Uterus (tissue), 4 donors: ENCODE results near the gene CRISPLD2. TPM values are rescaled to one million over a fixed set of nuclear protein-coding genes. Genes with fewer than 3 reads are reported as not detected.
A peak's percentile ranks its signal among the peaks of the same experiment; 100 is the strongest.

ENCODE experiments used
- DNase-seq, 2 donors: peaks; one replicate each; pipeline ENCODE4 v3.0.0-alpha.2; 2019 to 2020
- H3K27ac ChIP-seq, 2 donors: fragments of 200-600 bp; sonication (generic); 1 replicate in 1 of 2; 2 replicates in 1 of 2; pipeline ENCODE4 v1.5.1; 2016 to 2018
- H3K27me3 ChIP-seq, 2 donors: fragments of 200-600 bp; sonication (generic); one replicate each; pipeline ENCODE4 v1.5.1; 2018 to 2019; ENCODE audit warnings: control low read depth in 1 of 2
- H3K36me3 ChIP-seq, 2 donors: fragments of 200-600 bp; sonication (generic); one replicate each; pipeline ENCODE4 v1.5.1; 2019; ENCODE audit warnings: control low read depth in 1 of 2
- H3K4me1 ChIP-seq, 2 donors: fragments of 200-600 bp; sonication (generic); one replicate each; pipeline ENCODE4 v1.5.1; 2018 to 2019; ENCODE audit warnings: control low read depth in 1 of 2
- H3K4me3 ChIP-seq, 2 donors: fragments of 200-600 bp; sonication (generic); 1 replicate in 1 of 2; 2 replicates in 1 of 2; pipeline ENCODE4 v1.5.1; 2018 to 2019; ENCODE audit warnings: mild to moderate bottlenecking in 1 of 2
- H3K9me3 ChIP-seq, 2 donors: fragments of 200-600 bp; sonication (generic); one replicate each; pipeline ENCODE4 v1.5.1; 2019; ENCODE audit warnings: control low read depth in 1 of 2
- POLR2A ChIP-seq, 2 donors: fragments of 450-650 bp; IDR thresholded peaks; one replicate each; pipeline ENCODE4 v1.6.1; 2016; ENCODE audit warnings: antibody characterized with exemption in 2 of 2, mild to moderate bottlenecking in 1 of 2, moderate library complexity in 1 of 2
- intact Hi-C: fragments of 100-400 bp; cut with DNase I; formaldehyde crosslinking; loops from one replicate; pipeline ENCODE4 v1.15.1; 2023; ENCODE audit warnings: low total_unique reads
- total RNA-seq, 4 donors: library from RNA; depleted of rRNA in 3 of 4; stranded (reverse); fragments of >200 nt in 3 of 4; gene quantifications; one replicate each; pipeline versions ENCODE4 v1.1.0 to v1.2.4, GENCODE V29; 2014 to 2023
- TF ChIP-seq, protein P1 (sequence below), 4 experiments: fragments of 200-600 bp in 2 of 4; fragments of 450-650 bp in 2 of 4; sonication (generic) in 2 of 4; IDR thresholded peaks; one replicate each; pipeline ENCODE4 v1.5.1; 2016 to 2019; ENCODE audit warnings: antibody characterized with exemption in 4 of 4, mild to moderate bottlenecking in 2 of 4, moderate library complexity in 1 of 4
- donor health status: DM: yes; HTN: yes; CAD: no.

CRISPLD2 gene
- total RNA-seq, 4 donors from 2014 or later, result 108 to 441 (median 190) TPM

DNA sequence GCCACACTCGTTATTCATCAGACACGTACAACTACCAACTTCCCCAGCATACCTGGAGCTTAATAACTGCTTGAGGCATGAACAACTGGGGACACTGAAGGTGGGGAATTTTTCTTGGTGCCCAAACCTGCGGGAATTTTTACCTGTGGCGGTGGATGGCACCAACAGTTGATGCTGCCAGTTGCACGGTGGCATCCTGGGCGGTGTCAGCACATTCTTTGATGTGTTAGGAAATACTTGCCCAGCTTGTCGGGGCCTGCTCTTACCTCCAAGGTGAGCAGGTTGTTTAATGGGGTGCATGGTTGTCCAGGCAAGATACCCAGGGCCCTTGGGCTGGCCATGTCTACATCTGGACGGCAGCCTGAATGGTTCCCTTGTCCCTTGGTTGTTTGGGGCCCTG, 79.6 kb downstream of the CRISPLD2 start:
- TF ChIP-seq POLR2A (IDR thresholded peaks at IDR 0.05), result no peak
- TF ChIP-seq, protein P1, sequence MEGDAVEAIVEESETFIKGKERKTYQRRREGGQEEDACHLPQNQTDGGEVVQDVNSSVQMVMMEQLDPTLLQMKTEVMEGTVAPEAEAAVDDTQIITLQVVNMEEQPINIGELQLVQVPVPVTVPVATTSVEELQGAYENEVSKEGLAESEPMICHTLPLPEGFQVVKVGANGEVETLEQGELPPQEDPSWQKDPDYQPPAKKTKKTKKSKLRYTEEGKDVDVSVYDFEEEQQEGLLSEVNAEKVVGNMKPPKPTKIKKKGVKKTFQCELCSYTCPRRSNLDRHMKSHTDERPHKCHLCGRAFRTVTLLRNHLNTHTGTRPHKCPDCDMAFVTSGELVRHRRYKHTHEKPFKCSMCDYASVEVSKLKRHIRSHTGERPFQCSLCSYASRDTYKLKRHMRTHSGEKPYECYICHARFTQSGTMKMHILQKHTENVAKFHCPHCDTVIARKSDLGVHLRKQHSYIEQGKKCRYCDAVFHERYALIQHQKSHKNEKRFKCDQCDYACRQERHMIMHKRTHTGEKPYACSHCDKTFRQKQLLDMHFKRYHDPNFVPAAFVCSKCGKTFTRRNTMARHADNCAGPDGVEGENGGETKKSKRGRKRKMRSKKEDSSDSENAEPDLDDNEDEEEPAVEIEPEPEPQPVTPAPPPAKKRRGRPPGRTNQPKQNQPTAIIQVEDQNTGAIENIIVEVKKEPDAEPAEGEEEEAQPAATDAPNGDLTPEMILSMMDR (IDR thresholded peaks at IDR 0.05), result no peak
- DNase-seq, result no peak
- Histone ChIP-seq H3K36me3 (no peaks in the 10 kb centered on the region), H3K4me3 (no peak overlapping the region), H3K27ac (no peak overlapping the region), H3K27me3 (no peaks in the 10 kb centered on the region), H3K4me1 (no peaks in the 10 kb centered on the region), H3K9me3 (no peaks in the 10 kb centered on the region)
- intact Hi-C loops, result no loop called here

DNA sequence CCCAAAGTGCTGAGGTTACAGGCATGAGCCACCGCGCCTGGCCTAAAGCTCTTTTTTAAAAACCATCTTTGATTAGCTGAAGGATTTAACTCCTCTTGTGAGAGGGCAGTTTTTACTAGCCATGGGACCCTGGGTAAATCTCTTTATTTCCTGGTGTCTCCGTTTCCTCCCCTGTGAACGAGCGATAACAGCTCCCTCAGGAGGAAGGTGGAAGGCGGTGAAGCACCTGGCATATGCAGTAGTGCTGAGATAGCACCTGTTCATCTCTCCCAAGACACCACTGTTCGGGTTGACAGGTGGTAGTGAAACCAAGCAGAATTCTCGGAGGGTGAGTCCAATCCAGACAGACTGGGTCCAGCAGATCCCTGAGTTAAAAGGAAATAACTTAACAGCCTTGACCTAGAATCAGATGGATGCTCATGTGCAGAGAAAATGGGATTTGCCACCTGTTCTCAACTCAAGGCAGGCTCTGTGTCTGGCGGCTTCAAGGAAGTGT, 86.2 kb downstream of the CRISPLD2 start:
- Histone ChIP-seq H3K27ac (peak overlapping the region; percentile 66 to 82), H3K27me3 (no peaks in the 10 kb centered on the region), H3K4me1 (peaks cover 0 to 13% of the 10 kb centered on the region in 2 donors), H3K4me3 (no peak overlapping the region), H3K9me3 (no peaks in the 10 kb centered on the region), H3K36me3 (no peaks in the 10 kb centered on the region)
- no peak for TF ChIP-seq POLR2A (IDR thresholded peaks at IDR 0.05)
- TF ChIP-seq, protein P1 (IDR thresholded peaks at IDR 0.05), result no peak
- no peak for DNase-seq
- intact Hi-C loops, result no loop called here

DNA sequence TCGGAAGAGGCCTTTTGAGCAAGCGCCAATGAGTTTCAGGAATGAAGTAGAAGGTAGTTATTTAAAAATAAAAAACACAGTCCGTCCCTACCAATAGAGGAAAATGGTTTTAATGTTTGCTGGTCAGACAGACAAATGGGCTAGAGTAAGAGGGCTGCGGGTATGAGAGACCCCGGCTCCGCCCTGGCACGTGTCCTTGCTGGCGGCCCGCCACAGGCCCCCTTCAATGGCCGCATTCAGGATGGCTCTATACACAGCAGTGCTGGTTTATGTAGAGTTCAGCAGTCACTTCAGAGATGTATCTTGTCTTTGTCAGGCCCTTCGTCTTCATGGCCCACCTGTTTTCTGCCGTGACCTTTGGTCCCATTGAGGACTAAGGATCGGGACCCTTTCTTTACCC, 87.3 kb downstream of the CRISPLD2 start:
- Histone ChIP-seq H3K4me3 (no peak overlapping the region), H3K4me1 (peaks cover 0 to 13% of the 10 kb centered on the region in 2 donors), H3K27me3 (no peaks in the 10 kb centered on the region), H3K36me3 (no peaks in the 10 kb centered on the region), H3K9me3 (no peaks in the 10 kb centered on the region), H3K27ac (peak overlapping the region; percentile 66 to 82)
- TF ChIP-seq POLR2A (IDR thresholded peaks at IDR 0.05), result no peak
- TF ChIP-seq, protein P1 (IDR thresholded peaks at IDR 0.05), result no peak
- no peak for DNase-seq
- intact Hi-C loops, result no loop called here

DNA sequence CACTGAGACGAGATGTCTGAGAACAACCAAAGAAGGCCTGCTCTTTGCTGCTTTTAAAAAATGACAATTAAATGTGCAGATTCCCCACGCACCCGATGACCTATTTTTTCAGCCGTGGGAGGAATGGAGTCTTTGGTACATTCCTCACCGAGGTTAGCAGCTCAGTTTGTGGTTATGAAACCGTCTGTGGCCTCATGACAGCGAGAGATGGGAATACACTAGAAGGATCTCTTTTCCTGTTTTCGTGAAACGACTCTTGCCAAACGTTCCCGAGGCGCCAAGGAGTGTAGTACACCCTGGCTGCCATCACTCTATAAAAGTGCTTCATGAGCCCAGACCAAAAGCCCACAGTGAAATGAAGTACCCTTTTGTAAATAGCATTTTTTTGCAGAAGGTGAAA, 87.8 kb downstream of the CRISPLD2 start:
- peak overlapping the region; percentile 66 to 82 for H3K27ac ChIP-seq
- H3K36me3 ChIP-seq, result no peaks in the 10 kb centered on the region
- DNase-seq, result peak; percentile 68 to 71
- no peaks in the 10 kb centered on the region for H3K27me3 ChIP-seq
- TF ChIP-seq, protein P1 (IDR thresholded peaks at IDR 0.05), result peak in 1 of 4 experiments; percentile 5
- no peak for TF ChIP-seq POLR2A (IDR thresholded peaks at IDR 0.05)
- intact Hi-C loops, result no loop called here
- H3K4me3 ChIP-seq, result no peak overlapping the region
- H3K9me3 ChIP-seq, result no peaks in the 10 kb centered on the region
- peaks cover 0 to 13% of the 10 kb centered on the region in 2 donors for H3K4me1 ChIP-seq

DNA sequence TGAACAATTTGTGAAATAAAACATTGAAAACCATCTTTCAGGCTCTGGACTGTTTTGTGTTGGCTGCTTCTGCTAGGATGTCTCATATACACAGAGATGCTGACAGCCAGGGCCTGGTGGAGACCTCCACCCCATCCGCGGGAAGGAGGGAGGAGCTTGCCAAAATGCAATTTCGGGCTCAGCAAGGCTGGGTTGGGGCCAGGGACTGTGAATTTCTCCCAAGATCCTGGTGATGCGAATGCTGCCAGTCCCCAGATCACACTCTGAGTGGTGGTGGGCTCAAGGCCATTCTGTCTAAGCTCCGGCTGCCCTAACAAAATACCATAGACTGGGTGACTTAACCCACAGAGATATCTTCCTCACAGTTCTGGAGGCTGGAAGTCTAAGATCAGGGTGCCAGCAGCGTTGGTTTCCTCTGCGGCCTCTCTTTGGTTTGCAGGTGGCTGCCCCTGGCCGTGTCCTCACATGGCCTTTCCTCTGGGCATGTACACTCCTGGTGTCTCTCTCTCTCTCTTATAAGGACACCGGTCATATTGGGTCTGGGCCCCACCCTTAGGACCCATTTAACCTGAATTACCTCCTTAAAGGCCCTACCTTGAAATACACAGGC, 89.8 kb downstream of the CRISPLD2 start:
- no peaks in the 10 kb centered on the region for H3K36me3 ChIP-seq
- H3K4me3 ChIP-seq, result no peak overlapping the region
- intact Hi-C loops, result no loop called here
- no peak for DNase-seq
- H3K27me3 ChIP-seq, result no peaks in the 10 kb centered on the region
- peaks cover 0 to 13% of the 10 kb centered on the region in 2 donors for H3K4me1 ChIP-seq
- no peaks in the 10 kb centered on the region for H3K9me3 ChIP-seq
- peak overlapping the region in 1 of 2 donors; percentile 82 for H3K27ac ChIP-seq
- TF ChIP-seq POLR2A (IDR thresholded peaks at IDR 0.05), result no peak
- TF ChIP-seq, protein P1 (IDR thresholded peaks at IDR 0.05), result no peak
